HG03460 (cell line): ENCODE results near the gene GIPC2.
"Not testable (repeated sequence)": the region's sequence is repeated elsewhere in the genome, so short reads cannot be mapped to it uniquely, and the experiment has no call there.

Experiments
- ATAC-seq: cut with Tn5 transposase; IDR thresholded peaks from one replicate; pipeline ENCODE4 v1.9.1; 2021; ENCODE audit not compliant: unreplicated experiment

Gene GIPC2

DNA sequence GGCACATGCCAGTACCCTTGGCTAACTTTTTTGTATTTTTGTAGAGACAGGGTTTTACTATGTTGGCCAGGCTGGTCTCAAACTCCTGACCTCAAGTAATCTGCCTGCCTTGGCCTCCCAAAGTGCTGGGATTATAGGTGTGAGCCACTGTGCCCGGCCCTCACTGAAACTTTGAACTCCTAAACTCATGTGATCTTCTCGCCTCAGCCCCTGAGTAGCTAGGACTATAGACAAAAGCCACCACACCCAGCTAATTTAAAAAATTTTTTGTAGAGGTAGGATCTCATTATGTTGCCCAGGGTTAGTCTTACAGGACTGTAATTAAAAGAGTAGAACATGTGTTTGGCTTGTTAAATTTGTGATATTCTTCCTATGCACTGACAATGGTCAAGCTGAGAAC is 19.1 kb downstream of the GIPC2 start:
- ATAC-seq = not testable (repeated sequence)

DNA sequence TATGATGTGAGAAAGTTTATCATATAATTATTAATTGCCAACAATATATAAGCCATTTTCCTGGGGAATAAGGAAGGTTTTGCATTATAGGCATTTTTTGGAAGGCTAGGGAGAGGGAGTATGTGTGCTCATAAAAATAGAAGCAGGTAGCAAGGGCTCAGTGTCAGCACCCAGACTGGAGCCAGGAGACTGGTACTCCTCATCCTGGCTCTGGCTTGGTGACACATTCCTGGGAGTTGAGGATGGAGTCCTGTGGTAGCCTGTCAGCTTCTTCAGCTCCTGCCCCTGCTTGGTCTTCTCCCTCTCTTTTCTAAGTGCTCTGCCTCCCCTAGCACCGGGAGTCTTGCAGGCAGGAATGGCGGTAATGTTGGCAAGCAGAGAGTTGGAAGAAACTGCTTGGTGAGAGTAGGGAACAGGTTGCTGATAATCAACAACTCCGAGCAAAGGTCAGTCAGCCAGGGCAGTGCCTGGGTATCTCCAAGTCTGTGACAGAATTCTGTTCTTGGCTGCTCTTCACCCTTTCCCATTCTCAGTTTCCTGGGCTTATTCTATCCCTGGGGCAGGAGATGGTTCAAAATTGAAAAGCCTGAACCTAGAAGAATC is 23.0 kb downstream of the GIPC2 start:
- ATAC-seq = no peak

DNA sequence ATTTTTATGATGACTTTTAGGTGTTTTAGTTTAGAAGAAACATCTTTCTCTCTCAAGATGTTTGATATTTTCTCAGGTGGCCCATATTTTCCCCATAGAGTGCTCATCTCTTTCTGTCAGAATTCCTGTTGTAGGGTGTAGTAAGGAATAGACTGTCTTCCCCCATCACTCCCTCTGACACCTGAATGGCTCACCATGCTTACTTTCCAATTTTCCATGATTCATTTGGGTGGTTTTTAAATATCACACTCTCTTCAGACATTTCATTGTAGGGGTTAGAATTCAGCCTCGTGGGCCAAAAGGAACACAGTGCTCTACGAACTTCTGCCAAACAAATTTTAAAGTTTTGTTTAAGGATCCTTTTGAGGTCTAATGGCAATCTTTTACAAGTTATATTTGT is 24.0 kb downstream of the GIPC2 start:
- ATAC-seq = no peak

DNA sequence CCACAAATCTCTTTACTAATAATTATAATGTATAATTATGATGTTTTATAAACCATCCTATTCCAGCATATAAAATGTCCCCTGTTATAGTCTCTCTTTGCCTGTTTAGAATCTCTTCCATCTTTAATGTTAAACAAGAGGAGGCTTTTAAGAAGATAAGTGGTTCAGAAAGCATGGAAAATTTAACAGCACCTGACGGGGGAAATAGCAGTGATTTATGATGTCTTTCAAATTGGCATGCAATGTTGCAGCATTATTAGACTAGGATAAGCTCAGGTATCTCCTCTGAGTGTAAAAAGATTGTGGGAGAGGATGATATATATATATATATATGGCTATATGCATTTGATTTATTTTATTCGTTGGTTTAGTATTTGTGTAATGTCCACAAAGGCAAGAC is 24.4 kb downstream of the GIPC2 start:
- no peak for ATAC-seq

DNA sequence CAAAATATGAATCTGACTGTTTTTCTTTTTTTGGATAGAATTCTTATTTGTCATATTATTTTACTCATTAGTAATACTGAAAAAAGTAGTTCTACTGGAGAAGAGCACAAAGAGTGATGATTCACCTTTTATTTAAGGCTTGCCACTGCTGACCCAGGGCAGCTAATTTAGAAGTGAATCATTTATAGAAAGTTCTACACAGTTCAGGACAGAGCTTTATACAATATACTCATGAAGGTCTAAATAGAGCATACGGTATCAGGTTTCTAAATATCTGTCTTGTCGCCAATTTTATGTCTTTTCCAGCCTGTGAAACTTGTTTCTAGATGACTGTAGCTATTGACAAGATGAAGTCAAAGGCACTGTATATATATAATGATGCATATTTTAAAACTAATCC is 25.0 kb downstream of the GIPC2 start:
- no peak for ATAC-seq

DNA sequence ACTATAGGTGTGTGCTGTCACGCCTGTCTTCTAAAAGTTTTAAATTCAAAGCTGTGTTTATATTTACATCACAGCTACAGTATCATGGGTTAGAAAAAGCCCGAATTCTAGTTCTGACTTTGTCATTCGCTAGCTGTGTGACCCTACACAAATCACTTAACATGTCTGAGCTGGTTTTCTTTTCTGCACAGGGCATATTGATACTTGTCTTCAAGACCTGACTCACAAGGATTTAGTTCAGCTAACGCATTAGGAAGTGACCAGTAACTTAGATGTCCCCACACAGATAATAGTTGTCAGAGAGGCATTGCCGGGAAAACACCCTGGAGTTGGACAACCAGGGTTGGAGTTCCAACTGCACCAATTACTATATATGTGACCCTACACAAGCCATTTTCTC is 25.9 kb downstream of the GIPC2 start:
- no peak for ATAC-seq

DNA sequence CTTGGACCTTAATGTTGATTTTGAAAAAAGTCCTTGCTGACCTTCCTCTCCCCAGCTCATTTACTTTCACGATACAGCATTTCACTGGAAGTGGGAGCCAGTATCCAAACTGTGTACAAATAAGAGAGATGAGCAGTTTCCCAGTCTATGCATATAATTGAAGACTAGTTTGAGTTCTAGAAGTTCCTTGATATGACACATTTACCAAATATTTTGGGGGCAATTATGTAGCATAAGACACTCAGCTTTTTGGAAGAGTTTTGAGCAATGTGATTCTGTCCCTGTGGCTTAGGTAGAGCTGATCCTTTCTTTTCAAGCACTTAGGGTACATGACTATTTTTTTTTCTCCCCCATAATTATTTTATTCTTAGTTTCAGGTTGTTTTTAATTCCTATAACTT is 26.4 kb downstream of the GIPC2 start:
- no peak for ATAC-seq

DNA sequence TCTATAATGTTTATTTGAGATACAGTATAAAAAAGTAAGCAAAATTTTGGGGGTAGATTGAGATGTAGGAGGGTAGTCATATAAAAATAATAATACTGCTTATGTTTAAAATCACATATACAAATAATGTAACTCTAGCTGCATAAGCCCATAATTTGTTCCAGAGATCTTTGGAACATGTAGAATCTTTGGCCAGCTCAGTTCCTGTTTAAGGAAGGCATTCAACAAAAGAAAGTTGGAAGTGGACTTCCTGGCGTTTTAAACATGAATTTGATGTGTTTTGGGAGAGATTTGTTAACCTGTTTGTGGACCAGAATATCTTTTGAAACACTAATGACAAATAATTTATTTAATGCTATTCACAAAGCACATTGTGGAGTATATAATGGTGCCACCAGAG is 27.7 kb downstream of the GIPC2 start:
- ATAC-seq = no peak

DNA sequence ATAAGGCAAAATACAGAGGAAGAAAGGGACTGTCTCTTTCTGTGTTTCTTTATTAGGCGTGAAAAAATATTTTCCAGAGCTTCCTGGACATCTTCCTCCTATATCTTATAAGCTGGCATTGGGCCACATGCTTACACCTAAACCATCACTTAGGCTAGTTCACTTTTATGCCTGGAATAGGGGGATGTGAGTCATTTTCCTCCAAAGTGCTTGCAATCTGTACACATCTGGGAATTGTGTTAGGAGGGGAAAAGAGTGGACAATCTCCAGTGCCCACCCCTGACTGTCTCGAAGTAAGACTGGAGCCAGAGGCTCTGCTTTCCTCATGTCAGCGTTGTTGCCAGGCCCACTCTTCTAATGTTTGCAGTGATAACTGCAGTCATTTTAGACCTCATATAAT is 29.9 kb downstream of the GIPC2 start:
- ATAC-seq = no peak

DNA sequence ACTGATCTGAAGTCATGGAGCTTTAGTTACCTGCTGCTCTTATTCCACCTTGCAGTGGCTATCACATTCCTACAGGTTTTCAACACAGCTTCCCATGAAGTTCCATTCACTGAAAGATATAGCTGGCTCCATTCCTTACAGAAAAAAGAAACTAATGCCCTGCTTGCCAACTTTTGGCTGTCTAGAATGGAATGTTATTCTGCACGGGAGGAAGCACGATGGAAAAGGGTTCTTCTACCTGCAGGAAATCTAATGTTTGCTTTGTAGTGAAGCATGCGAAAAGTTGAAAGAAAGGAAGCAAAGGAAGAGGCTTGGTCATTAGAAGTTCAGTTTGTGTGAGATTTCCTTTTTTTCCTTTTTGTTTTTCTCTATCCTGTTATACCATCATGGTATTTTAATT is 32.6 kb downstream of the GIPC2 start:
- ATAC-seq = no peak

DNA sequence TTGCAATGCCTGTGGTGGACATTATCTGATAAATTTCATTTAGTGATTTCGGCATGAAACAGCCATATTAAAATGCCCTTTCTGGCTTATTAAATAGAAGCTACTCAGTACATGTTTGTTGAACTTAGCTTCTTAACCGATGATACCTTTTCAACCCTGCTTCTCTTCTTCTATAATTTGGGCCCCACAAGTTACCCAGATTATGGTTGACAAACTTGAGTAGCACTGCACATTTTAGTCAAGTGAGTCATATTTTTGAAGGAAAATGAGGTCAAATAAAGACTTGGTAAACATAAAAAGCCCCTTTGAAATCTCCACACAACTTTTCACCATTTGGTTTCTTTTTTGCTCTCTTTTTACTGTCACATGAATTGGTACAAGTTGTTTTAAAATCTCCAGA is 33.8 kb downstream of the GIPC2 start:
- ATAC-seq = no peak

DNA sequence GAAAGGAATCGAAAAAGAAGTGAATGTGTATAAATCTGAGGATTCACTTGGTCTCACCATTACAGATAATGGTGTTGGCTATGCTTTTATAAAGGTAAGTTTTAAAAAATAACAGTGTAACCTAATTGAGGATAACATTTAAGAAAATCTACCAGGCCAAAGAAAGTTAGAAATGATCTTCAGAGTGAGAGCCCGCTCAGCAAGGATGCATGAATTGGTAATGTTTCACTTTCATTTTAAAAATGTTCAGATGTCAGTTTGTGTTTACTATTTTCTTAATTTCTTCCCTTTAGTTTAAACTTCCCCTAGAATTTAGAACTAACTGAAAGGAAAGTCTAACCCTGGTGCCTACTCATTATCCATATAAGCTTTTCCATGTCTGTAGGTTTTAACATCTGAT is 35.0 kb downstream of the GIPC2 start:
- ATAC-seq = no peak

DNA sequence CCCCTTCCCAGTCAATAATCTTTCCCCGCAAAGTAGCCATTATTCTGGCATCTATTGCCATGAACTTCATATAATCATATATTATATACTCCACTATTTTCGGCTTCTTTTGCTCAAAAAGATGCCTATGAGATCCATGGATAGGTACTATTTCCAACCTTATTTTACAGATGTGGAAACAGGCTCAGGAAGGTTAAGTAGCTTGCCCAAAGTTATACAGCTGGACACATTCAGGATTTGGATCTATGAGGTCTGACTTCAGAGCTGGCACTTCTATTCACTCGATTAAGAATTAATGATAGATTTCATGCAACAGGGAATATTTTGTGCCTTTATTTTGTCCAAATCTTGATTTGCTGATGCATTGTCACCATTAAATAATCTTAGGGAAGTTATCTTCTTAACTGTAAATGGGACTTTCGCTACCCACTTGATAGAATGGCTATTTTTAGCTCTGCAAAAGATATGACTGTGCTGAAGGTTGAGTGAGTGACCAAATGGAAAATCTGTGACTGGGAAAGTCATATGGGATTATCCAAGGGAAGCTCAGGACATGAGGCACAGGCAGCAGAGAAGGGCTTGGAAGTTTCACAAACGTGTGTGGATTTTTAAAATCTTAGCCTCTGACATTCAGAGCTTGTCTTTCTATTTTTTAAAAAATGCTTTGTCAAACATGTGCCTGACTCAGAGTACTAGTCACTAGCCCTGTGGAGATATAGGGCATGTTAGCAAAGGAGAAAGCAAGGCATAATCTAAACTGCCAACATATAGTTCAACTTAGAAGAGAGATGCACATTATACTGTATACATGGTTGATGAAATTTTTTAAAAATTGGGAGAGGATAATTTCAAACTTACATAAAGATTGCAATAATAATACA is 36.5 kb downstream of the GIPC2 start:
- no peak for ATAC-seq

DNA sequence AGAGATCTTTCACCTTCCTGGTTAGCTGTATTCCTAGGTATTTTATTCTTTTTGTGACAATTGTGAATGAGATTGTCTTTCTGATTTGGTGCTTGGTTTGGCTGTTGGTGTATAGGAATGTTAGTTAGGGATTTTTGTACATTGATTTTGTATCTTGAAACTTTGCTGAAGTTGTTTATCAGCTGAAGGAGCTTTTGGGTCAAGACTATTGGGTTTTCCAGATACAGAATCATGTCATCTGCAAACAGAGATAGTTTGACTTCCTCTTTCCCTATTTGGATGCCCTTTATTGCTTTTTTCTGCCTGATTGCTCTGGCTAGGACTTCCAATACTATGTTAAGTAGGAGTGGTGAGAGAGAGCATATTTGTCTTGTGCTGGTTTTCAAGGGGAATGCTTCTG is 38.9 kb downstream of the GIPC2 start:
- ATAC-seq = not testable (repeated sequence)

DNA sequence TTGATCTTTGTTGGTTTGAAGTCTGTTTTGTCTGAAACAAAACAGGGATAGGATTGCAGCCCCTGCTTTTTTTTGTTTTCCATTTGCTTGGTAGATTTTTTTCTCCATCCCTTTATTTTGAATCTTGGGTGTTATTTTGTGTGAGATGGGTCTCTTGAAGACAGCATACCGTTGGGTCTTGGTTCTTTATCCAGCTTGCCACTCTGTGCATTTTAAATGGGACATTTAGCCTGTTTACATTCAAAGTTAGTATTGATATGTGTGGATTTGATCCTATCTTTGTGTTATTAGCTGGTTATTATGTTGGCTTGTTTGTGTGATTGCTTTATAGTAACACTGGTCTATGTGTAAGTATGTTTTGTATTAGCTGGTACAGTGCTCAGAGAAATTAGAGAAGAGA is 40.9 kb downstream of the GIPC2 start:
- ATAC-seq = no peak

DNA sequence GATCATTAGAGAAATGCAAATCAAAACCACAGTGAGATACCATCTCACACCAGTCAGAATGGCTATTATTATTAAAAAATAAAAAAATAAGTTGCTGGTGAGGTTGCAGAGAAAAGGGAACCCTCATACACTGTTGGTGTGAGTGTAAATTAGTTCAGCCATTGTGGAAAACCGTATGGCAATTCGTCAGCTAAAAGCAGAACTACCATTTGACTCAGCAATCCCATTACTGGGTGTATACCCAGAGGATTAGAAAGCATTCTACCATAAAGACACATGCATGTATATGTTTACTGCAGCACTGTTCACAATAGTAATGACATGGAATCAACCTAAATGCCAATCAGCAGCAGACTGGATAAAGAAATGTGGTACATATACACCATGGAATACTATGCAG is 42.2 kb downstream of the GIPC2 start:
- ATAC-seq = no peak

DNA sequence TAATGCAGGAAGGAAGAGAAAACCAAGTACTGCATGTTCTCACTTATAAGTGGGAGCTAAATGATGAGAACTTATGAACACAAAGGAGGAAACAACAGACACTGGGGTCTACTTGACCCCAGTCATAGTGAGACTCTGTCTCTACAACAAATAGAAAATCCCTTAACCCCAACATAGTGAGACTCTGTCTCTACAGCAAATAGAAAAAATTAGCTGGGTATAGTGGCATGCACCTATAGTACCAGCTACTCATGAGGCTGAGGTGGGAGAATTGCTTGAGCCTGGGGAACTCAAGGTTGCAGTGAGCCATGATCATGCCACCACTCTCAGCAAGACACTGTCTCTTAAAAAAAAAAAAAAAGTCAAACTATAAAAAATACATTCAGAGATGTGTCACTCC is 42.7 kb downstream of the GIPC2 start:
- ATAC-seq = no peak

DNA sequence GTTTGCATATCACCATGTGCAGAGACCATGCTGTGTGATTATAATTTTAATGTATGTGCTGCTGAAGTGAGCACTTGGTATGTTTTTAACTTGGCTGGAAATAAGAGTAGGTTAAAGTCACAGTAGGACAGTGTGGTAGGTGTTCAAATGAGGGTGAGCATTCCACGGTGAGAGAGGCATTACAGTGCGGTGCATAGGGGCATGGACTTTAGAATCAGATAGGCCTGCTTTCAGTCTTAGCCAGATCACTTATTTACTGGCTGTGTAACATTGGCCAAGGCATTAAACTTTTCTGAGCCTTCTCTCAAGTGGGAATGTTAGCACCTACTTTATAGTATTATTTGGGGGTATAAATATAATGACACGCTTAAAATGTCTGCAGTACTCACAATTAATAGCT is 43.2 kb downstream of the GIPC2 start:
- ATAC-seq = no peak

DNA sequence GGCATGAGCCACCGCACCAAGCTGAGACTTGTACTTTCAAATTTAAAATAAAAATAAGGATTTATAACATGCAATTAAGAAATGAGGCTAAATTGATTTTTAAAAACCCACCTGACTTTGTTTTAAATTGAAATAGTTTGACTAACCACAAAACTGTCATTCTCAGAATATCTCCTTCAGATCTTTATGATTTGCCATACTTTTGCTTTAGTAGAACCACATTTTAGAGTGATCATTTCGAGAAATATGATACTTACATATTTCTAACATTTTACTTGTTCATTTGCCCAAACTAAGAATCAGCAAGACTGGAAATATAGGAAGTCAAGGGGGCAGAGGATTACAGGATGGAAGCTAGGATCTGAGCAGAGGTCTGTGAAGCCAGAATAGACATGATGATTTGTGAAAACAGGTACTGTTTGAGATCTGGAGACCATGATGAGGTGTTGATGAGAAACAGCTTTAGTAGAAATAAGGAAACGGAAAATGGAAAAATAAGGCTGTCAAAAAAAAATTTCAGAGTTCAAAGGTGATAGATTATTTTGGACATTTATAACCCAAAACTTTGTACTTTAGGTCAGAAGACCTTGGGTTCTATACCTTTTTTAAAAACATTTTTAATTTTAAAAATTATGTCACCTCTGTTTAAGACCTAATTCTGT is 44.8 kb downstream of the GIPC2 start:
- ATAC-seq = no peak

DNA sequence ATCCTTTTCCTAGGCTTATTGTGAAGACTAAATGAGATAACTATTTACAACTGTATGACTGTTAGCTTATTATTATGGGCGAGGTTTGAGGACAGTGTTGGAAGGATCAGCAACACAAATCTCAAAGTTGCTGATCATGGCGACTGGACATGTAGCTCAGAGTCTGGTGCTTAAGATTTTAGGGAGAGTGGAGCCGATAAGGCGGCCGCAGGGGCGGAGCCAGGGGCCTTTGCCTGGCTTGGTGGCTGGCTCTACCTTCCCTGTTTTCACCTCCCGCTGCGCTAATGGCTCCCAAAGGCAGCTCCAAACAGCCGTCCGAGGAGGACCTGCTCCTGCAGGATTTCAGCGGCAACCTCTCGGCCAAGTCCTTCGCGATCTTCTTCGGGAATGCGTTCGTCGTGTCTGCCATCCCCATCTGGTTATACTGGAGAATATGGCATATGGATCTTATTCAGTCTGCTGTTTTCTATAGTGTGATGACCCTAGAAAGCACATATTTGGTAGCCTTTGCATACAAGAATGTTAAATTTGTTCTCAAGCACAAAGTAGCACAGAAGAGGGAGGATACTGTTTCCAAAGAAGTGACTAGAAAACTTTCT is 45.5 kb downstream of the GIPC2 start:
- ATAC-seq = no peak

DNA sequence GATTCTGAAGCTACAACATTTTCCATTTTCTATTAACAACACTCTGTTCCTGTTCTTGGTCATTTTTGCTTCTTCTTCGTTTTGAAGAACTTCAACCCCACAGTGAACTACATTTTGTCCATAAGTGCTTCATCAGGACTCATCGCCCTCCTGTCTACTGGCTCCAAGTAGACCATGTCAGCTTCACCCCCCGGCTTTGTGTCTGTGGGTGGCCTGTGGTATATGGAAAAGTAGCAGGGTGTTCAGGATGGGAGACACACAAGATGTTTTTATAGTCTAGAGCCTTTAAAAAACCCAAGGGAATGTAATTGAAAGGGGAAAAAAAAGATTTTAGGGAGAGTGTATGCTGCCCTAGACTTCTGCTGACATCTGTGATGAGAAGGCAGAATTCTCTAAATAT is 46.1 kb downstream of the GIPC2 start:
- ATAC-seq = no peak

DNA sequence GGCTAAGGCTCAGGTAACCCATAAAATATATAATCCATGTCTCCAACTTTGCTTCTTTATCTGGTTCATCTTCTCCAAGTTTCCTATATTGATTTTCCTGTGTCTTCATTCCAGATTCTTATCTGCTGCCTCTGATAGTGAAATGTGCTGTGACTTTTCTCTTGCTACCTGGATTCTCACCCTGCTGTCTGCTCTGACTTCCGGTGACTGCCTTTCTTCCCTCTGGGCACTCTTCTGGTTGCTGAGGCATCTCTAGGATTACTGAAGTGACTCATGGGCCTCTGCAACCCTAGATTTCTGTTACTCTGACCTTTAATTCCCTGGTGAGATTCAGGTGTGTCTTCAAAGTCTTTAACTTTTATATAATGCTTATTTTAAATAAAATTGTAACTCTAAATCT is 46.9 kb downstream of the GIPC2 start:
- no peak for ATAC-seq
